Measurements from ENCODE around the gene SCO2. TPM values are rescaled to one million over a fixed set of nuclear protein-coding genes. Genes with fewer than 3 reads are reported as not detected.

Gene SCO2
- total and polyA plus RNA-seq, 9 of the 15 experiments (the other 6 are each of a cell fraction or from before 2014, with no cell fraction given): 0.34 to 4.0 (median 1.1) TPM; not detected in 3

DNA sequence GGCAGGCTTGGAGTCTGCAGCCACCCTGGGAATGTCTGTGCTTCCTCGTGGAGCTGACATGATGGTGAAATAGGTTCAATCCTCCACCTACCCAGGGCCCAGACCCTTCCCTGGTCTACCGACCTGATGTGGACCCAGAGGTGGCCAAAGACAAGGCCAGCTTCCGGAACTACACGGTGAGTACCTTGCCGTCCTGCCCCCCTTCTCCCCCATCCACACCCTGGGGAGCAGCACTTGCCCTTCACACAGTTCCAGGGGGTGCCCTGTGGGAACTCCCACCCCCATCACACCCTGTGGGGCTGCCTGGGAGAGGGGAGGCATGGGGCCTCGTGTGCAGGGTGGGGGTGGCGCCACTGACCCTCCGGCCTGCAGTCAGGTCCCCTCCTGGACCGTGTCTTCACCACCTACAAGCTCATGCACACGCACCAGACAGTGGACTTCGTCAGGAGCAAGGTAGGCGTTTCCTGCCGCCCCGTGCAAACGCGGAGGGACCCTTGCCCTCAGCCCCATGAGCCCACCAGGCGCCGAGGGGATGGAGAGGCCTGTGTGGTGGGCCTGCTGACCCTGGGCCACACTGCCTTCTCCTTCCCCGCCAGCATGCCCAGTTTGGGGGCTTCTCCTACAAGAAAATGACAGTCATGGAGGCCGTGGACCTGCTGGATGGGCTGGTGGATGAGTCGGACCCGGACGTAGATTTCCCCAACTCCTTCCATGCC lies 38.0 kb downstream of the SCO2 start (continued):
- TF ChIP-seq, protein P1, sequence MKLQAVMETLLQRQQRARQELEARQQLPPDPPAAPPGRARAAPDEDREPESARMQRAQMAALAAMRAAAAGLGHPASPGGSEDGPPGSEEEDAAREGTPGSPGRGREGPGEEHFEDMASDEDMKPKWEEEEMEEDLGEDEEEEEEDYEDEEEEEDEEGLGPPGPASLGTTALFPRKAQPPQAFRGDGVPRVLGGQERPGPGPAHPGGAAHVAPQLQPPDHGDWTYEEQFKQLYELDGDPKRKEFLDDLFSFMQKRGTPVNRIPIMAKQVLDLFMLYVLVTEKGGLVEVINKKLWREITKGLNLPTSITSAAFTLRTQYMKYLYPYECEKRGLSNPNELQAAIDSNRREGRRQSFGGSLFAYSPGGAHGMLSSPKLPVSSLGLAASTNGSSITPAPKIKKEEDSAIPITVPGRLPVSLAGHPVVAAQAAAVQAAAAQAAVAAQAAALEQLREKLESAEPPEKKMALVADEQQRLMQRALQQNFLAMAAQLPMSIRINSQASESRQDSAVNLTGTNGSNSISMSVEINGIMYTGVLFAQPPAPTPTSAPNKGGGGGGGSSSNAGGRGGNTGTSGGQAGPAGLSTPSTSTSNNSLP (IDR thresholded peaks at IDR 0.05; ENCODE audit: borderline replicate concordance, low read depth, low read length): no peak
- TF ChIP-seq FOXA3 (CRISPR knock-in tag; conservative IDR thresholded peaks at IDR 0.05 in 1 of 2, IDR thresholded peaks at IDR 0.05 in 1 of 2) (no peak), POLR3G (IDR thresholded peaks at IDR 0.05; ENCODE audit: extremely low read depth, insufficient read length, insufficient replicate concordance) (no peak), PRMT5 (CRISPR knock-in tag; IDR thresholded peaks at IDR 0.05) (no peak), ETS2 (tag; IDR thresholded peaks at IDR 0.05; ENCODE audit: borderline replicate concordance, poor library complexity, severe bottlenecking) (no peak), ARID2 (IDR thresholded peaks at IDR 0.05) (no peak), FOXM1 (IDR thresholded peaks at IDR 0.05; ENCODE audit: low read depth) (no peak), FOXM1 (CRISPR knock-in tag; IDR thresholded peaks at IDR 0.05; ENCODE audit: low read depth) (no peak)
- TF ChIP-seq, protein P2, sequence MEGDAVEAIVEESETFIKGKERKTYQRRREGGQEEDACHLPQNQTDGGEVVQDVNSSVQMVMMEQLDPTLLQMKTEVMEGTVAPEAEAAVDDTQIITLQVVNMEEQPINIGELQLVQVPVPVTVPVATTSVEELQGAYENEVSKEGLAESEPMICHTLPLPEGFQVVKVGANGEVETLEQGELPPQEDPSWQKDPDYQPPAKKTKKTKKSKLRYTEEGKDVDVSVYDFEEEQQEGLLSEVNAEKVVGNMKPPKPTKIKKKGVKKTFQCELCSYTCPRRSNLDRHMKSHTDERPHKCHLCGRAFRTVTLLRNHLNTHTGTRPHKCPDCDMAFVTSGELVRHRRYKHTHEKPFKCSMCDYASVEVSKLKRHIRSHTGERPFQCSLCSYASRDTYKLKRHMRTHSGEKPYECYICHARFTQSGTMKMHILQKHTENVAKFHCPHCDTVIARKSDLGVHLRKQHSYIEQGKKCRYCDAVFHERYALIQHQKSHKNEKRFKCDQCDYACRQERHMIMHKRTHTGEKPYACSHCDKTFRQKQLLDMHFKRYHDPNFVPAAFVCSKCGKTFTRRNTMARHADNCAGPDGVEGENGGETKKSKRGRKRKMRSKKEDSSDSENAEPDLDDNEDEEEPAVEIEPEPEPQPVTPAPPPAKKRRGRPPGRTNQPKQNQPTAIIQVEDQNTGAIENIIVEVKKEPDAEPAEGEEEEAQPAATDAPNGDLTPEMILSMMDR (IDR thresholded peaks at IDR 0.05 in 2 of 3, conservative IDR thresholded peaks at IDR 0.05 in 1 of 3; ENCODE audit: insufficient read depth in 2 of 3, low read depth in 1 of 3, low read length in 3 of 3): no peak
